ENCODE results near the gene POLR1A. TPM values are rescaled to one million over a fixed set of nuclear protein-coding genes. Genes with fewer than 3 reads are reported as not detected.

Gene POLR1A
- total RNA-seq, 3 donors from 2014 or later = 12.4 to 19.4 (median 13.1) TPM

- Histone ChIP-seq H3K4me1 (peaks cover 0 to 7% of the 10 kb centered on the region in 2 donors), H3K4me3 (no peak overlapping the region), H3K9me3 (no peaks in the 10 kb centered on the region), H3K27ac (peak overlapping the region; percentile 86 to 94), H3K27me3 (no peaks in the 10 kb centered on the region), H3K36me3 (no peaks in the 10 kb centered on the region)
- no peak for TF ChIP-seq POLR2A (IDR thresholded peaks at IDR 0.05)
- peak in 1 of 3 donors; percentile 49 for TF ChIP-seq POLR2AphosphoS5 (IDR thresholded peaks at IDR 0.05)
- TF ChIP-seq CTCF (IDR thresholded peaks at IDR 0.05) = peak in 2 of 3 donors; percentile 23 to 25
- intact Hi-C loops (cut with DNase I; ENCODE audit: low total_unique reads) = no loop called here
- peak in 1 of 2 donors; percentile 76 for DNase-seq (ENCODE audit: low spot score in 2 of 2)
Observed at GRCh38 chr2:86035883-86036668, 69.6 kb downstream of the POLR1A start.

DNA sequence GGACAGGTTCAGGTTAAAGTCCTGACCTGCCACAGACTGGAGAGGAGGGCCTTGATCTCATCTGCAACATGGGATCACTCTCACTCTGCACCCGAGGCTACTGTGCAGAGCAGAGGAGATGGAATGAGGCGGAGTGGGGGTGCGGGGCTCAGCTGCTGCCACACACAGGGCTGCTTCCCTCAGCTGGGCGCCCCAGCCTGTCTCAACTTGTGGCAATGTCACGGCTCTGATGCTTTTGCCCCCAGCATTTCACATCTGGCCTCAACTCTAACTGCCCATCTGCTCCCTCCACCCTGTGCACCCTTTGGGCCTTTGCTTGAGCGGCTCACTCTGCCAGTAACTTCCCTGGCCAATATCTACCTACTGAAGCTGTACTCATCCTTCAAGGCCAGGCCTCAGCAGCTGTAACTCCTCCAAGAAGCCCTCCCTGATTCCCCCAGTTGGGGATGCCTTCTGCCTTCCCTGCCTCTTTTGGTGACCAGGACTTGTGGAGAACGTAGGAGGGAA, 70.3 kb downstream of the POLR1A start:
- H3K9me3 ChIP-seq = no peaks in the 10 kb centered on the region
- intact Hi-C loops (cut with DNase I; ENCODE audit: low total_unique reads) = no loop called here
- peaks cover 0 to 7% of the 10 kb centered on the region in 2 donors for H3K4me1 ChIP-seq
- H3K4me3 ChIP-seq = no peak overlapping the region
- DNase-seq (ENCODE audit: low spot score in 2 of 2) = no peak
- no peaks in the 10 kb centered on the region for H3K27me3 ChIP-seq
- TF ChIP-seq POLR2AphosphoS5 (IDR thresholded peaks at IDR 0.05) = no peak
- TF ChIP-seq CTCF (IDR thresholded peaks at IDR 0.05) = no peak
- no peak for TF ChIP-seq POLR2A (IDR thresholded peaks at IDR 0.05)
- peak overlapping the region; percentile 86 to 94 for H3K27ac ChIP-seq
- H3K36me3 ChIP-seq = no peaks in the 10 kb centered on the region

DNA sequence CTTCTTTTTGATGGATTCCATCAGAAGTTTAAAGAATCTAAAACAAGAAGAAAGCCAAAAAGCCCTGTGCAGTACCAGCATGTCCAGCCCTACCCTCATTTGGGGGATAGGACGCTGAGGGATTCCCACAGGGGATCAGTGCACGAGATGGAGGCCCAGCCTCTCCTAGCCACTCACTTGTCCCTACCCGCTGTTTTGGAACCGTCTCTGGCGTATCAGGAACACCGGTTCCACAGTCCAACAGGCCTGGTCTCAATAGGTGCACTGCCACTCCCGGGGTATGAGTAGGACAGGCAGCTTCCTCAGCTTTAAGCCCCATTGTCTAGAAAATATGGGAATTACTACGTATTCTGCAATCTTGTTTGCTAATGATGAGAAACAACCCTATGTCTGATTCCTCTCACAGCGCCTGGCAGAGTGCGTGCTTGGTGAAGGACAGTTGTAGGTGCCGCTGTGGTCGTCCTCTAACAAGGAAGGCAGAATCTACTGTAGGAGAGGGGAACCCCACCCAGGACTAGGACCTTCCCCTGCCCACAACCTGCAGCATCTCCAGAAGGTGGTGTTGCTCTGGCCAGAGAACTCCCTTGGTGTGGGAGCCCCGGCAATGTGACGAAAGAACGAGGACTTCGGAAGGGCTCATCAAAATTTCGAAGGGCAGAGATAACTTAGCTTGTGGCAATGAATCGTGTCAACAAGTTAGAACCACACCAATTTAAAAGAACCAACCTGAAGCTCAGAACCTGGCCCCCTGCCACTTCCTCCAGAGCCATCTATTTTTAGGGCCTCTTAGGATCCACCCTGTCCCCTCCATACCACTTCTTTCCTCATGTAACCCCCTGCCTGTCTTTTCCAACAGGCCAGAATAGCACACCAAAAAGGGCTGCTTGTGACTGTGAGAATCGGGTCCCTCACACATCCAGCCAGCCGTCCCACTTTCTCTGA, 71.7 kb downstream of the POLR1A start:
- peaks cover 0 to 7% of the 10 kb centered on the region in 2 donors for H3K4me1 ChIP-seq
- TF ChIP-seq POLR2A (IDR thresholded peaks at IDR 0.05) = no peak
- no peak for TF ChIP-seq POLR2AphosphoS5 (IDR thresholded peaks at IDR 0.05)
- TF ChIP-seq CTCF (IDR thresholded peaks at IDR 0.05) = no peak
- no peaks in the 10 kb centered on the region for H3K27me3 ChIP-seq
- no peaks in the 10 kb centered on the region for H3K36me3 ChIP-seq
- H3K9me3 ChIP-seq = no peaks in the 10 kb centered on the region
- no peak overlapping the region for H3K4me3 ChIP-seq
- intact Hi-C loops (cut with DNase I; ENCODE audit: low total_unique reads) = no loop called here
- no peak for DNase-seq (ENCODE audit: low spot score in 2 of 2)
- no peak overlapping the region for H3K27ac ChIP-seq

DNA sequence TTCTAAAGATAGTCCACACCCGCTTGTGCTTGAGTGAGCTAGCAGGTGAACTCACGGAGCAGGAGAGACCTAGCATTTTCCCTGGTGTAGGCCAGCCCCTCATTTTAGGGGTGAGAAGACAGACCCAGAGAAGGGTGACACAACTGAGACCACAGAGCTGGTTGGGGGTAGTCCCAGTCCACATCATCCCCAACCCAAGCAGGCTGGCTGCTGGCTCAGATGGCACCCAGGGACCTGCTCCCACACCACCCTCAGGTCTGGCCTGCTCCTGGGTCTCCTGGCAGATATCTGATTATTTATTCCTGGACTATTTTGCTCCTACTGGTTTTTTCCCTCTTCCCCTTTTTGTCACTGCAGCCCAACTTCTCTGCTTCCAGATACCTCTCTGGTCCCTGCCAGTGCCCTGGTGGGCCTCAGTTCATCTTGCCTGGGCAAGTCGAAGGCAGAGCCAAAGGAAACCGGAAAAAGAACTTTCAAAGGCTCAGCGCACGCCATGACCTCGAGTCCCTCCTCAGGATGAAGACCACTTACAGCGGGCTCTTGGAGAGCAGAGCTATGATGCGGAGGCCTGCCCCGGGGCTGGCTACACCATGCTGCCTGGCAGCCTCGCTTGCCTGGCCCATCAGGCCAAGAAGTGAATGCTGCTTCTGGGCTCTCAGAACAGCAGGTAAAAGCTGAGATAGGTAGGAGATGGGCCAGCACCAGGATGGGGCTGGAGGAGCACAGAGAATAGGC, 72.7 kb downstream of the POLR1A start:
- no peaks in the 10 kb centered on the region for H3K27me3 ChIP-seq
- no peak for DNase-seq (ENCODE audit: low spot score in 2 of 2)
- H3K27ac ChIP-seq = no peak overlapping the region
- intact Hi-C loops (cut with DNase I; ENCODE audit: low total_unique reads) = no loop called here
- peaks cover 0 to 7% of the 10 kb centered on the region in 2 donors for H3K4me1 ChIP-seq
- no peaks in the 10 kb centered on the region for H3K36me3 ChIP-seq
- H3K9me3 ChIP-seq = no peaks in the 10 kb centered on the region
- H3K4me3 ChIP-seq = no peak overlapping the region
- TF ChIP-seq POLR2A (IDR thresholded peaks at IDR 0.05) (no peak), CTCF (IDR thresholded peaks at IDR 0.05) (no peak), POLR2AphosphoS5 (IDR thresholded peaks at IDR 0.05) (no peak)
